Gastrocnemius medialis (tissue), 4 donors: ENCODE results near the gene TAS2R40. TPM values are rescaled to one million over a fixed set of nuclear protein-coding genes. Genes with fewer than 3 reads are reported as not detected.

Experiments used
- ATAC-seq, 2 donors: fragments of 150-250 bp; one replicate each; pipeline ENCODE4 v1.9.1; 2016
- DNase-seq, 2 donors: peaks; one replicate each; pipeline ENCODE4 v3.0.0-alpha.2; 2019
- H3K27ac ChIP-seq, 4 donors: fragments of 200-600 bp; sonication (generic); 1 replicate in 1 of 4; 2 replicates in 3 of 4; pipeline ENCODE4 v1.5.1; 2016 to 2018; ENCODE audit warnings: mild to moderate bottlenecking in 2 of 4, moderate library complexity in 1 of 4
- H3K27me3 ChIP-seq, 3 donors: fragments of 200-600 bp; sonication (generic) in 2 of 3; 1 replicate in 1 of 3; 2 replicates in 2 of 3; pipeline versions ENCODE4 v1.5.1 to v1.6.0; 2016 to 2019; ENCODE audit warnings: mild to moderate bottlenecking in 1 of 3, moderate library complexity in 1 of 3
- H3K36me3 ChIP-seq, 2 donors: fragments of 200-600 bp; sonication (generic) in 1 of 2; one replicate each; pipeline ENCODE4 v1.5.1; 2017 to 2018
- H3K4me1 ChIP-seq, 2 donors: fragments of 200-600 bp; sonication (generic) in 1 of 2; one replicate each; pipeline ENCODE4 v1.5.1; 2016 to 2017; ENCODE audit warnings: mild to moderate bottlenecking in 2 of 2
- H3K4me3 ChIP-seq, 4 donors: fragments of 200-600 bp; sonication (generic) in 3 of 4; 1 replicate in 1 of 4; 2 replicates in 3 of 4; pipeline ENCODE4 v1.5.1; 2016 to 2019; ENCODE audit warnings: mild to moderate bottlenecking in 2 of 4
- H3K9me3 ChIP-seq, 3 donors: fragments of 200-600 bp; sonication (generic) in 2 of 3; 1 replicate in 1 of 3; 2 replicates in 2 of 3; pipeline ENCODE4 v1.5.1; 2016 to 2019
- CTCF ChIP-seq, 5 experiments: fragments of 450-650 bp in 3 of 5; fragments of 200-600 bp in 2 of 5; sonication (generic) in 2 of 5; IDR thresholded peaks in 4 of 5; conservative IDR thresholded peaks in 1 of 5; 1 replicate in 4 of 5; 2 replicates in 1 of 5; pipeline ENCODE4 v1.5.1; 2016 to 2019; ENCODE audit warnings: antibody characterized with exemption in 5 of 5, mild to moderate bottlenecking in 3 of 5, moderate library complexity in 3 of 5
- POLR2A ChIP-seq, 2 donors: fragments of 450-650 bp; IDR thresholded peaks; one replicate each; pipeline ENCODE4 v1.6.1; 2017; ENCODE audit warnings: antibody characterized with exemption in 2 of 2, mild to moderate bottlenecking in 2 of 2, moderate library complexity in 2 of 2
- in situ Hi-C, 4 donors: fragments of 200-750 bp; cut with MboI; loops; one replicate each; pipeline versions ENCODE4 v1.15.0 to v1.8.0; 2017; ENCODE audit warnings: low sequenced_read_pairs in 4 of 4
- intact Hi-C: fragments of 100-400 bp; cut with DNase I; formaldehyde crosslinking; loops from one replicate; pipeline ENCODE4 v1.15.1; 2023; ENCODE audit warnings: low total_unique reads
- total RNA-seq, 4 donors: library from RNA; depleted of rRNA; stranded (reverse); fragments of >200 nt; gene quantifications; one replicate each; pipeline versions ENCODE4 v1.1.0 to v1.2.3, GENCODE V29; 2016

TAS2R40 gene
- total RNA-seq, 4 donors from 2014 or later = not detected

GRCh38 chr7:143217806-143218205 lies 4.0 kb upstream of the TAS2R40 start:
- Histone ChIP-seq H3K9me3 (no peaks in the 10 kb centered on the region), H3K36me3 (no peaks in the 10 kb centered on the region), H3K27ac (no peak overlapping the region), H3K4me3 (no peak overlapping the region), H3K4me1 (no peaks in the 10 kb centered on the region), H3K27me3 (no peaks in the 10 kb centered on the region)
- intact Hi-C loops (no loop called here), in situ Hi-C loops (loop anchor here (10.0 to 25.0 kb wide), 2 partner anchors 356 to 363 kb away; partner anchors contain the start of gene EPHB6 (in 4 of the 4))
- no peak for TF ChIP-seq CTCF (IDR thresholded peaks at IDR 0.05 in 4 of 5, conservative IDR thresholded peaks at IDR 0.05 in 1 of 5)
- no peak for TF ChIP-seq POLR2A (IDR thresholded peaks at IDR 0.05)
- ATAC-seq = no peak
- no peak for DNase-seq

GRCh38 chr7:143221286-143221685 lies 551 bp upstream of the TAS2R40 start:
- in situ Hi-C loops = loop anchor here in 3 of 4 donors (25.0 kb wide), 1 partner anchor 359 kb away; the partner anchor contains the start of gene EPHB6 (in 3 of the 3)
- no peak for DNase-seq

GRCh38 chr7:143222782-143223181 lies 945 bp downstream of the TAS2R40 start:
- H3K27me3 ChIP-seq = no peaks in the 10 kb centered on the region
- ATAC-seq (no peak), DNase-seq (peak in 1 of 2 donors; percentile 24)
- no peak for TF ChIP-seq CTCF (IDR thresholded peaks at IDR 0.05 in 4 of 5, conservative IDR thresholded peaks at IDR 0.05 in 1 of 5)
- TF ChIP-seq POLR2A (IDR thresholded peaks at IDR 0.05) = no peak
- no peaks in the 10 kb centered on the region for H3K36me3 ChIP-seq
- no peaks in the 10 kb centered on the region for H3K9me3 ChIP-seq
- in situ Hi-C loops = loop anchor here in 3 of 4 donors (25.0 kb wide), 1 partner anchor 360 kb away; the partner anchor contains the start of gene EPHB6 (in 3 of the 3)
- H3K4me1 ChIP-seq = no peaks in the 10 kb centered on the region
- no peak overlapping the region for H3K4me3 ChIP-seq
- intact Hi-C loops = no loop called here
- H3K27ac ChIP-seq = no peak overlapping the region

More at GRCh38 chr7:143221286-143221685, 551 bp upstream of the TAS2R40 start:
- Histone ChIP-seq H3K27ac (no peak overlapping the region), H3K27me3 (no peaks in the 10 kb centered on the region), H3K4me3 (no peak overlapping the region), H3K4me1 (no peaks in the 10 kb centered on the region), H3K9me3 (no peaks in the 10 kb centered on the region), H3K36me3 (no peaks in the 10 kb centered on the region)
- intact Hi-C loops = no loop called here
- no peak for ATAC-seq
- no peak for TF ChIP-seq POLR2A (IDR thresholded peaks at IDR 0.05)
- TF ChIP-seq CTCF (IDR thresholded peaks at IDR 0.05 in 4 of 5, conservative IDR thresholded peaks at IDR 0.05 in 1 of 5) = no peak

GRCh38 chr7:143223784-143224183 lies 1.9 kb downstream of the TAS2R40 start:
- no peaks in the 10 kb centered on the region for H3K27me3 ChIP-seq
- no peak for DNase-seq
- no peaks in the 10 kb centered on the region for H3K4me1 ChIP-seq
- H3K27ac ChIP-seq = no peak overlapping the region
- H3K4me3 ChIP-seq = no peak overlapping the region
- no peaks in the 10 kb centered on the region for H3K9me3 ChIP-seq
- H3K36me3 ChIP-seq = no peaks in the 10 kb centered on the region
- intact Hi-C loops (no loop called here), in situ Hi-C loops (loop anchor here in 3 of 4 donors (25.0 kb wide), 1 partner anchor 361 kb away; the partner anchor contains the start of gene EPHB6 (in 3 of the 3))
- no peak for ATAC-seq
- no peak for TF ChIP-seq CTCF (IDR thresholded peaks at IDR 0.05 in 4 of 5, conservative IDR thresholded peaks at IDR 0.05 in 1 of 5)
- TF ChIP-seq POLR2A (IDR thresholded peaks at IDR 0.05) = no peak

GRCh38 chr7:143225047-143225446 lies 3.2 kb downstream of the TAS2R40 start:
- in situ Hi-C loops = no loop called here
- Histone ChIP-seq H3K27me3 (no peaks in the 10 kb centered on the region), H3K4me1 (no peaks in the 10 kb centered on the region), H3K9me3 (no peaks in the 10 kb centered on the region), H3K27ac (no peak overlapping the region), H3K36me3 (no peaks in the 10 kb centered on the region), H3K4me3 (no peak overlapping the region)
- DNase-seq = no peak
- ATAC-seq = no peak
- intact Hi-C loops = no loop called here
- no peak for TF ChIP-seq POLR2A (IDR thresholded peaks at IDR 0.05)
- TF ChIP-seq CTCF (IDR thresholded peaks at IDR 0.05 in 4 of 5, conservative IDR thresholded peaks at IDR 0.05 in 1 of 5) = no peak
